Measurements from ENCODE around the gene MRPL1.

Gene MRPL1

GRCh38 chr4:77845400-77845799 lies 17.2 kb upstream of the MRPL1 start:
- POLR2A ChIA-PET (ENCODE audit: low non-redundant PET): no interaction called here
- CTCF ChIA-PET: interaction anchor here (0.6 kb wide), 1 partner anchor 1263 kb away, joined by 3 read pairs; no protein-coding TSS in a partner anchor

DNA sequence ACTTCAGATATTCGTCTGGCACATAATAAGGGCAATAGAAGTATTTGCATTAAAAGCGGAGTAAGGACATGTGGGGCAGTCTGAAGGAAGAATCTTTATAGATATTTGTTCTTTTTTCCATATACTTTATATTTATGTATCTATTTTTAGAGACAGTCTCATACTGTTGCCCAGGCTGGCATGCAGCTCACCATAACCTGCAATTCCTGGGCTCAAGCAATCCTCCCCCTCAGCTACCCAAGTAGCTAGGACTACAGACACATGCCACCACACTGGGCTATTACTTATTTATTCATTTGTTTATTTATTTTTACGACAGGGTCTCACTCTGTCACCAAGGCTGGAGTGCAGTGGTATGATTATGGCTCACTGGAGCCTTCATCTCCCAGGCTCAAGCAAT lies 16.7 kb upstream of the MRPL1 start:
- DNase-seq (ENCODE audit: low spot score): no peak
- POLR2A ChIA-PET (ENCODE audit: low non-redundant PET): no interaction called here
- TF ChIP-seq CTCF (conservative IDR thresholded peaks at IDR 0.05; ENCODE audit: low read depth): no peak
- CTCF ChIA-PET: interaction anchor here (0.6 kb wide), 1 partner anchor 1262 kb away, joined by 3 read pairs; no protein-coding TSS in a partner anchor
- no peak overlapping the region for H3K27ac ChIP-seq

More at GRCh38 chr4:77845400-77845799, 17.2 kb upstream of the MRPL1 start:
- H3K27ac ChIP-seq: no peak overlapping the region
- no peak for DNase-seq (ENCODE audit: low spot score)
- no peak for TF ChIP-seq CTCF (conservative IDR thresholded peaks at IDR 0.05; ENCODE audit: low read depth)

- no peak overlapping the region for H3K27ac ChIP-seq
- POLR2A ChIA-PET (ENCODE audit: low non-redundant PET): interaction anchor here (0.7 kb wide), 1 partner anchor 29 kb away, joined by 4 read pairs; no protein-coding TSS in a partner anchor
- DNase-seq (ENCODE audit: low spot score): no peak
- CTCF ChIA-PET: interaction anchor here (0.6 kb wide), 1 partner anchor 54 kb away, joined by 3 read pairs; no protein-coding TSS in a partner anchor
- no peak for TF ChIP-seq CTCF (conservative IDR thresholded peaks at IDR 0.05; ENCODE audit: low read depth)
These were observed 14.1 kb upstream of the MRPL1 start for GRCh38 chr4:77848508-77848907.

- TF ChIP-seq CTCF (conservative IDR thresholded peaks at IDR 0.05; ENCODE audit: low read depth): no peak
- POLR2A ChIA-PET (ENCODE audit: low non-redundant PET): interaction anchor here (0.7 kb wide), 1 partner anchor 29 kb away, joined by 4 read pairs; no protein-coding TSS in a partner anchor
- no peak overlapping the region for H3K27ac ChIP-seq
- no peak for DNase-seq (ENCODE audit: low spot score)
- CTCF ChIA-PET: interaction anchor here (0.6 kb wide), 1 partner anchor 55 kb away, joined by 3 read pairs; no protein-coding TSS in a partner anchor
These were observed 13.2 kb upstream of the MRPL1 start for GRCh38 chr4:77849278-77849965.

DNA sequence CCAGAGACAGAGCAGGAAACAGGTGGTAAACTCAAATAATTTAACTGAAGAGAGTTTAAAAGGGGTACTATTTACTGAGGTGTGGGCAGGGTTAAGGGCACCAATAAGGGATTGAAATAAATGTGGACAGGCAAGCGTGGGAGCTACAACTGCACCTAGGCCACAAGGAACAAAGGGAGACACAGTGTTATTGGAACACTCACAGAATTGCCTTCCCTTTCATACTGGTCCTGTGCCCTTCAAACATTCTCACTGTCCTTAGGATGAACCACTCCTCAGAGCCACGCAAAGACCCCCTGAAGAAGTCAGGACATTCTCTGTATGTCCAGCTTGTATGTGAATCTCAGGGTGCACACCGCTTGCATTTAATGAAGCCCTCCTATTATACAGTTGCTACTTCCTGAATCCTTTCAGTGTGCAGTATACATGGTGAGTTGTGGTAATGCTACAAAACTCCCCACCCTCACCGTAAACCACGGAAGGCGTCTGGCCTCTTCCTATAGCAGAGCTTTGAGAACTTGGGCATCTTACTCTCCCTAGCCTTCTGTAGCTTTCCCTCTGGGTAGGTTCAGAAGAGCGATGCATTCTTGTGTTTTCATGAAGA lies 9.6 kb upstream of the MRPL1 start:
- ChIA-PET CTCF (no interaction called here), POLR2A (ENCODE audit: low non-redundant PET) (no interaction called here)
- no peak for DNase-seq (ENCODE audit: low spot score)
- H3K27ac ChIP-seq: no peak overlapping the region
- no peak for TF ChIP-seq CTCF (conservative IDR thresholded peaks at IDR 0.05; ENCODE audit: low read depth)

DNA sequence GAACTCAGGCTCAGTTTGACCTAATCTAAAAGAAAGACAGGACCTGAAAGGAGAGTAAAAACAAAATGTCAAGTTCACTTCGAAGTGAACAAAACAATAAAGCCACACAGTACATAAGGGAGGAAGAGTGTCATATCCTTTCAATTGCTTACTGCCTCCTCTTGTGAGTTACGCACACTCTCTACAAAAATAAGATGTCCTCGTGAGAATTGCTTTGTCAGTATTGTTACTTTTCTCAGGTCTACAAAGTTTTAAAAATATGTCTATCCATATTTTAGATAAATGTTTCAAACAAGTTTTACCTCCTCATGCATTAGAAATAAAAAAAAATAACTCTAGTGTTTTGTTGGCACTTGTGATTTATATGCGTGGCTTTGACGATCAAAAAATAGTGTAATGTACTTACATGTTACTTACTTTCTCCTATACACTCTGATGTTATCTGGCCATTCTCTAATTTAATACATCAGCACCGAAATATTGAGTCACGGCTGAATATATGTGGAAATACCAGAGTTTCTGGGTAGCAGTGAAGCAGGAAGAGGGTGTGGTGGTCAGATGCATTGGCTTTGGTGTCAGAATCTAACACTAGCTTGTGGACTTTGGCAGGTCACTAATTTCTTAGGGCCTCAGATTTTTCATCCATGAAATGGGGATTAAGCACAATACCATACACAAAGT lies 8.1 kb upstream of the MRPL1 start:
- ChIA-PET POLR2A (ENCODE audit: low non-redundant PET) (no interaction called here), CTCF (interaction anchor here (0.7 kb wide), 1 partner anchor 117 kb away, joined by 3 read pairs; no protein-coding TSS in a partner anchor)
- no peak overlapping the region for H3K27ac ChIP-seq
- no peak for DNase-seq (ENCODE audit: low spot score)
- no peak for TF ChIP-seq CTCF (conservative IDR thresholded peaks at IDR 0.05; ENCODE audit: low read depth)
